GM18526 (cell line): ENCODE results near the gene TINAGL1.

Experiments
- POLR2A ChIP-seq: IDR thresholded peaks from 3 replicates; pipeline ENCODE4 v1.6.1; 2011; ENCODE audit not compliant: insufficient read length; ENCODE audit errors: extremely low read depth

Gene TINAGL1

GRCh38 chr1:31559715-31560114, 16.6 kb upstream of the TINAGL1 start:
- TF ChIP-seq POLR2A = no peak

GRCh38 chr1:31560394-31560793, 15.9 kb upstream of the TINAGL1 start:
- TF ChIP-seq POLR2A = no peak

- no peak for TF ChIP-seq POLR2A
These were observed 13.5 kb upstream of the TINAGL1 start for GRCh38 chr1:31562707-31563360.

GRCh38 chr1:31564606-31564989, 11.7 kb upstream of the TINAGL1 start:
- no peak for TF ChIP-seq POLR2A

- TF ChIP-seq POLR2A = no peak
These were observed 8.3 kb upstream of the TINAGL1 start for GRCh38 chr1:31567956-31568570.

- TF ChIP-seq POLR2A = no peak
These were observed 7.3 kb upstream of the TINAGL1 start for GRCh38 chr1:31568895-31569595.

- TF ChIP-seq POLR2A = no peak
These were observed 6.6 kb upstream of the TINAGL1 start for GRCh38 chr1:31569596-31570173.

GRCh38 chr1:31570228-31570627, 6.1 kb upstream of the TINAGL1 start:
- no peak for TF ChIP-seq POLR2A

- no peak for TF ChIP-seq POLR2A
These were observed 5.4 kb upstream of the TINAGL1 start for GRCh38 chr1:31570906-31571305.

- no peak for TF ChIP-seq POLR2A
These were observed 4.7 kb upstream of the TINAGL1 start for GRCh38 chr1:31571340-31572295.

GRCh38 chr1:31572323-31573104, 3.8 kb upstream of the TINAGL1 start:
- no peak for TF ChIP-seq POLR2A

- TF ChIP-seq POLR2A = no peak
These were observed 3.1 kb upstream of the TINAGL1 start for GRCh38 chr1:31573261-31573660.

GRCh38 chr1:31574749-31575368, 1.5 kb upstream of the TINAGL1 start:
- TF ChIP-seq POLR2A = no peak

- TF ChIP-seq POLR2A = no peak
These were observed 760 bp upstream of the TINAGL1 start for GRCh38 chr1:31575369-31576140.
